Stimulated activated effector memory CD8-positive, alpha-beta T cell treated with anti-CD3 and anti-CD28 coated beads, Interleukin-12 subunit alpha, Interleukin-12 subunit beta, amount 100 ng/mL, for 72 hours (primary cell): Measurements from ENCODE around the gene STARD13.

ENCODE experiments used
- ATAC-seq: fragments of 150-1000 bp; cut with Tn5 transposase; 2 replicates; pipeline ENCODE4 v1.10.0; 2021
- DNase-seq, 2 donors: peaks; one replicate each; pipeline ENCODE4 v3.0.0; 2021 to 2022; ENCODE audit warnings: low spot score in 2 of 2
- H3K27ac Mint-ChIP-seq: one replicate; pipeline ENCODE4 v1.8.0; 2022; ENCODE audit warnings: mild to moderate bottlenecking, mixed read lengths
- H3K36me3 Mint-ChIP-seq: one replicate; pipeline ENCODE4 v1.8.0; 2022; ENCODE audit warnings: mild to moderate bottlenecking, mixed read lengths
- H3K4me1 Mint-ChIP-seq: one replicate; pipeline ENCODE4 v1.8.0; 2022; ENCODE audit warnings: mixed read lengths
- H3K4me3 Mint-ChIP-seq: one replicate; pipeline ENCODE4 v1.8.0; 2022; ENCODE audit warnings: mild to moderate bottlenecking, mixed read lengths
- H3K9me3 Mint-ChIP-seq: one replicate; pipeline ENCODE4 v1.8.0; 2022; ENCODE audit warnings: mixed read lengths

STARD13 gene

DNA sequence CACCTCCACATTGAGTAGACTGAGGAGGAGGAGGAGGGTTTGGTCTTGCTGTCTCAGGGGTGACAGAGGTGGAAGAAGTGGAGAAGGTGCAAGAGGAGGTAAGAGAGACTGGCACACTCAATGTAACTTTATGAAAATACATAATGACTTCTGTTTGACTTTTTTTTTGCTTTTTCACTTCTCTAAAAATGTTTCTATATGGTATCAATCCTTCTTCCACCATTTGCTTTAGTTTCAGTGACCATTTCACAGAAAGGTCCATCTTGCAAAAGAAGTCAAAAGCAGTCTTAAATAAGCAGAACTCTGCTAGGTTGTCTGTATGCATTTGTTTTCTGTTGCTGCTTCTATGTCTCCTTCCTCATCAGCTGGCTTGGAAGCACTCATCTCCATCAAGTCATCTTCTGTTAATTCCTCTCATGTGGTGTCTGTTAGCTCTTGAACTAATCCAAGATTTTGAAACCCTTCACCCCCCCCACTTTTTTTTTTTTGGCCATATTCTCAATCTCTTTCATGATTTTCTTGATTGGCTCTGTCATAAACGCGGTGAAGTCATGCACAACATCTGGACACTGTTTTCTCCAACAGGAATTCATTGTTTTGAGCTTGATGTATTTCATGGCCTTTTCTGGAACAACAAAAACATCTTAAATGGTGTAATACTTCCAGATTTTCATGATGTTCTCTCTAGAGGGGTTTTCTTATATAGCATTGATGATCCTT is 188.5 kb downstream of the STARD13 start:
- Mint-ChIP-seq H3K4me3 (no peak overlapping the region), H3K36me3 (no peaks in the 10 kb centered on the region), H3K27ac (no peak overlapping the region), H3K9me3 (peaks cover 3% of the 10 kb centered on the region), H3K4me1 (no peaks in the 10 kb centered on the region)
- ATAC-seq (no peak), DNase-seq (no peak)

DNA sequence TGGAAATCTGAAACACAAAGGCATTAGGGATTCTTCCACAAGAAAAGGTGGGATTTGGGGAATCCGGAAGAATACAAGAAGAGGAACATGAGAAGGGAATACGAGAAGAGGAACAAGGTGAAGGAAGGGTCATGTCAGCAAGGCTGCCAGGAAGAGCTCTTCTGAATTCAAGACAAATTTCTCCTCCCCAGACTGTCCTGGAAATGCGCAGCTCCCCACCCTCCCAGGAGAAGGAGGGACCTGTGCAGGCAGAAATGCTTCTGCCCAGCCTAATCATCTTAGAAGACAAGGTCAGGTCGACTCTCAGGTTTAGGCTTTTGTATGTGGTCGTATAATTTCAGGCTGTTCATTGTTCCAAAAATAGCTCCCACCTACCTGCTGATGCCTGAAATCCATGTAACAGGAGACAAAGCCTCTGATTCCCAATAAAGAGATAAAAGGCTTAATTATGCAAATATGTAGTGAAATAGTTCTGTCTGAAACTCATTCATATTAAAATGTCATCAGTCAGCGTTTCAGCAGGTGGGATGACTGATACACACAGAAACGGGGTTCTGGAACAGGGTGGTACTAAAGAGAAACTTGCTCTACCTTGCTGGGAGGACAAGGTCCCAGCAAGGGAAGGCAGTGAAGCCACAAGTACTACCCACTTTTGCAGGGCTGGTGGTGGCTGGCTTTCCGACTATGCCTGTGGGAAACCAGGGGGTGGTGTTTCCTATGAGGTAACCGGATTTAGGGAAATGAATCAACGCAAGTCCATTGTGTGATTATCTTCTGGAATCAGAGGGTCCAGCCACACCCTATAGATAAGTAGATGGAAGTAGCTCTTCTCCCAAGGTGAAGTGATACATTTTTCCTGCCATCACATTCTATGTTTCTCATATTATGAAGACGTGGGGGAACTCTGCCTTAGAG is 193.2 kb downstream of the STARD13 start:
- DNase-seq, result no peak
- Mint-ChIP-seq H3K27ac (no peak overlapping the region), H3K4me1 (no peaks in the 10 kb centered on the region)

DNA sequence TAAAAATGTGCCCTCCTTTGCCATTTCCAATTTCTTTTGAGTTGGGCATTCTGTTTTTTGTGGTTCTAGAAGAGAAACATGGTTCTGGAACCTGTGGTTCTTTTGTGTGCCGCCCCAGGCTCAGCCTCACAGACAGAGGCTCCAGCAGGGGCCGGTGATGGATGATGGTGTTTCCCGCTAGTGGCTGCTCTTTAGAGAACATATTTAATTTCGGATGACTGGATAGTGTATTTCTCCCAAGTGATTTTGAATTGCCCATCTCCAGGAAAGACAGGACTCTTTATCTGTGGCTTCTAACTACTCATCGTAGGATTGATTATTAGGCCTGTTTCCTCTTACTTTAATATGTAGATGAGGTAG is 194.2 kb downstream of the STARD13 start:
- ATAC-seq, result no peak
- no peak for DNase-seq
- no peaks in the 10 kb centered on the region for H3K9me3 Mint-ChIP-seq
- H3K36me3 Mint-ChIP-seq, result no peaks in the 10 kb centered on the region
- no peaks in the 10 kb centered on the region for H3K4me1 Mint-ChIP-seq
- H3K27ac Mint-ChIP-seq, result no peak overlapping the region
- H3K4me3 Mint-ChIP-seq, result no peak overlapping the region

More for the DNA sequence above, 193.2 kb downstream of the STARD13 start:
- H3K9me3 Mint-ChIP-seq, result peaks cover 3% of the 10 kb centered on the region
- no peak overlapping the region for H3K4me3 Mint-ChIP-seq
- H3K36me3 Mint-ChIP-seq, result no peaks in the 10 kb centered on the region
- no peak for ATAC-seq

DNA sequence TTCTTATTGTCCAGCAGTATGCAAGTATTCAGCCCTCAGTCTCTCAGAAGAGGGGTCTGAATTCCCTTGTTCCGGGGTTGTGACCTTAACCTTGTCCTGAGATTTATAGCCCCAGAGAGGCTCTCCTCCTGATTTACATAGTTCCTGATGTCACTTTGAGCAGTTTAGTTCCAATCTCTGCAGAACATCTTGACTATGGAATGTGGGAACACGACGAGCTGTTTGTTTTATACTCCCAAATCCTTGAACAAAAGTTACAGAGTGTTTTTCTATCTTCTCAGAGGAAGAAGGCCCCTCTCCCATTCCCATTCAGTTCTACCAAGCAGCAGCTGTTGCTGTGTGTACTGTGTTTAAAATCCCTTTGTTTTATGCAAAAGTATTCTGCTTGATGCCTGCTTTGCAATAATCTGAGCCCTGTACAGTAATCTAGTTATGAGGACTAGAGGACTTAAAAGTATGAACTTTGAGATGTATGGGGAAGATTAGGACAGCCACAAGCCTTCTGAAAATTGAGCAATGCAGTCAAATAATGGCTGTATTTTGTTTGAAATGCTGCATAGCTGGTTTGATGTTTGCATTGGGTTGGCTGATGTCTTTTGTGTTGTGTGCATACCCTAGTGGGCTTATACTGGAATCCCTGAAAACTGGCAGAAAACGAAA is 194.7 kb downstream of the STARD13 start:
- H3K27ac Mint-ChIP-seq, result no peak overlapping the region
- no peaks in the 10 kb centered on the region for H3K9me3 Mint-ChIP-seq
- no peak for ATAC-seq

DNA sequence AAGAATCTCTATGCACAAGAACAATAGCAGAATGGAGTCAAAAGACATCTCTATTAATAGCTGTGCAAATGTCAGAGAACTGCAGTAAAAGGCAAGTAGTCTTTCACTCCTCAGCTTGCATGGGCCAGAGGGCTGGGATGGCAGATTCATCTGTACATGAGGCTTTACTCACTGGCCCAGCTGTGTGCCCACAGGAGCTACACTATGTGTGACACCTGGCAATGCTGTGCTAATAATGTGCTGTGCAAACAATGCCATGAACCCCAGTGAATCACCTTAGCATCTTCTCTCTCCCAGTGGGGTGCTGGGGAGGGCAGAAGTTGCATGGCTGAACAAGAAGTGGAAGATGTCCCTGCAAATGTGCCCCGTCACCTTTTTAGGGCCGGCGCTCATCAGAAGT is 196.2 kb downstream of the STARD13 start:
- H3K36me3 Mint-ChIP-seq, result no peaks in the 10 kb centered on the region
- no peak overlapping the region for H3K27ac Mint-ChIP-seq
- no peak for DNase-seq
- H3K4me1 Mint-ChIP-seq, result no peaks in the 10 kb centered on the region
- no peaks in the 10 kb centered on the region for H3K9me3 Mint-ChIP-seq
- no peak for ATAC-seq
- no peak overlapping the region for H3K4me3 Mint-ChIP-seq

More for the DNA sequence above, 194.7 kb downstream of the STARD13 start:
- Mint-ChIP-seq H3K4me1 (no peaks in the 10 kb centered on the region), H3K36me3 (no peaks in the 10 kb centered on the region), H3K4me3 (no peak overlapping the region)
- DNase-seq, result no peak

DNA sequence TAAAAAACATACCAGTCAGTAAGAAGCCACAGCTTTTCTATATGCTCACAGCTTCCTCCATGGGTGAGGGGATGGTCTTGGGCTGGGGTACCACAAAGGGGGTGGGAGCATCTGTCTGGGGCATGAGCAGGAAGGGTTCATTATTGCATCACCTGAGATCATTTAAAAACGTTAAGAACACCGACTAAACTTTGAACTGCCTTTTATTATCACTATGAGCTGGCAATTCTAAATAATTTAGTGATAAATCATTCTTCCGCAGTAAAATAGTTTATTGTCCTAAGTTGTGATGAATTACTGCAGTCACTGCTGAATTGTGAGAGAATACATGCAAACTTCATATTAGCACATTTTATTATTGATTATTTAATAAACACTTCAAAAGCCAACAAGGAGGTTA is 197.8 kb downstream of the STARD13 start:
- Mint-ChIP-seq H3K4me3 (no peak overlapping the region), H3K4me1 (no peaks in the 10 kb centered on the region), H3K27ac (no peak overlapping the region), H3K36me3 (no peaks in the 10 kb centered on the region), H3K9me3 (no peaks in the 10 kb centered on the region)
- no peak for DNase-seq
- no peak for ATAC-seq

DNA sequence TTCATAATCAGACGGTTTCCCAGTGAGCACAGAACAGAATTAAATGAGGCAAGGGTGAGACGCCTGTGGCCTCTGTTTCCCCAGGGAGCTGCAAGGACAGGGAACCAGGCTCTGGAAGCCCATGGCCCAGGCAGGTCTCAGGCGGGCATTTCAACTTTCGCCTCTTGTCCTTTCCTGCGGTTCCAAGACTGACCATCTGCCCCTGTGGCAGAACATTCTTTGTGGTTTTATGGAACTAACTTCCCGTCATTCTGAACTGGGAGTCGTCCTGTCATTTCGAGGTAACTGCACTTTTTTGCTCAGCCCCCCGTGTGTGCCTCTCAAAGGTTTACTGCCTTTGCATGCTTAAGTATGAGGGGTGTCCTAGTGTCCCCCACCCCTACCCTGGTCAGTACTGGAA is 198.5 kb downstream of the STARD13 start:
- Mint-ChIP-seq H3K4me3 (no peak overlapping the region), H3K9me3 (no peaks in the 10 kb centered on the region), H3K27ac (no peak overlapping the region), H3K36me3 (no peaks in the 10 kb centered on the region), H3K4me1 (no peaks in the 10 kb centered on the region)
- ATAC-seq (no peak), DNase-seq (no peak)

DNA sequence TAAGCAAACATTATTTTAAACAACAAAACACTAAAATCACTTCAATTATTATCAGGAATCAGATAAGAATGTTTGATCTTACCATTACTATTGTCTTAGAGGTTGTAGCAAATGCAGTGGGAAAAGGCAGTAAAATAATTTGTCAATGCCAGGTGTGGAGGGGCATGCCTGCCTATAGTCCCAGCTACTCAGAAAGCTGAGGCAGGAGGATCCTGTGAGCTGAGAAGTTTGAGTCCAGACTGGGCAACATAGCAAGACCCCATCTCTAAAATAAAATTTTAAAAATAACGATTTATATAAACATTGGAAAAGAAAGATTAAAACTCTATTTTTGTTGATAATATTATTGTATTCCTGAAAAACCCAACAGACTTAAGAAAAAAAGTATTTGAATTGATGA is 202.5 kb downstream of the STARD13 start:
- H3K36me3 Mint-ChIP-seq, result no peaks in the 10 kb centered on the region
- ATAC-seq (no peak), DNase-seq (no peak)
- no peak overlapping the region for H3K4me3 Mint-ChIP-seq
- H3K4me1 Mint-ChIP-seq, result no peaks in the 10 kb centered on the region
- no peaks in the 10 kb centered on the region for H3K9me3 Mint-ChIP-seq
- no peak overlapping the region for H3K27ac Mint-ChIP-seq

DNA sequence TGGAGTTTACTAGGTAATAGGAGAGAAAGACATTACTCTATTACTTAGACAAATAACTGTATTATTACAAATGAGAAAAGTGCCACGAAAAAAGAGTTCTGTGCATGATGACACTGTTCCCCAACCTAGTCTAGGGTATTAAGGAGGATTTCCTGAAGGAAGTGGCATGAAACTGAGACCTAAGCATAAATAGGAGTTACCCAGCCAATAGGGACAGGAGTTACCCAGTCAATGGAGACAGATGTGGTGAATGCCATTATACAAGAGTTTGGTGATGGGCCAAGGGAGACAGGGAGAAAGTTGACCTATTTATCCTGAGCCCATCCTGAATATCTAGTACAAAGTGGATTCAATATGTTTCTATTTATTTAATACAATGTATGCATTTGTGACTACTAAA is 203.9 kb downstream of the STARD13 start:
- Mint-ChIP-seq H3K27ac (no peak overlapping the region), H3K4me1 (no peaks in the 10 kb centered on the region), H3K9me3 (no peaks in the 10 kb centered on the region), H3K4me3 (no peak overlapping the region), H3K36me3 (no peaks in the 10 kb centered on the region)
- no peak for ATAC-seq
- DNase-seq, result no peak

DNA sequence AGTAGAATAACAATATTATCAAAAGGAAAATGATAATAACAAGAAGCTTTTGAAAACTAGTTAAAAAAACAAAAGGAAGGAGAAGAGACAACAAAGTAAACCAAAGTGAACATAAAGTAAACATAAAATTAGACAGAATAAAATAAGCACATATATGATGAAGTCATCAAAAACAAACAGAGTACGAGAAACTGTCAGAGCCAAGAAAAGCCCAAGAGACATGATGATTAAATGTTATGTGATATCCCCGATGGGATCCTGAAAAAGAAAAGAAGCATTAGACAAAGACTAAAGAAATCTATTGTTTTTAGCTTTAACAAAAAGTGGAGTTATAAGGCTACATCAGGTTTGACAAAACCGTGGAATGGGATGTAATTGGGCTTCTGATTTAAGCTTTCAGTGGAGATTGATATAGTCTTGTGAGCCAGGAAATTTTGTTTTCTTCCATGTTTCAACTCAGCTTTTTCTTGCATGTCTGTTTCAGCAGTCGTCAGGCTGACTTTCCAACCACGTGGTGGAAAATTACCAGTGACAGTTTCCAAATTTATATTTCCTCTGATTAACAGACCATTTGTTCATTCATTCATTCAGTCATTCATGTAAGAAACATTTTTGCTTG is 204.5 kb downstream of the STARD13 start:
- ATAC-seq (no peak), DNase-seq (no peak)

DNA sequence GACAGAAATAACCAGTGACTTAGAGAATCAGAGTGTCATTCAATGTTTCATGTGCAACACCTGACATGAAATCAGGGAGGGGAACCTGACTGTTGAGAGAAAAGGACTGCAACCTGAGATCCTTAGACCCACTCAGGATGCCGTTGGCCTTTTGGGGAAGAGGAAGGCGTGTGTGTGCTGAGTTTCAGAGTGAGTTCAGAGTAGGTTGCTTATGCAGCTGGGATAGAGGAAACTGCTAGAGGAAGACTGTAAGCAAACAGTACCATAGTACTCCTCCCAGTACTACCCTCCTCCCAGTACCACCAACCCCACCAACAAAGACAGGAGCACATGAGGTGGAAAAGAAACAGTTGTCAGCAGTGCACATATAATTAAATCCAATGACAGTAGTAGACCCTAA is 205.6 kb downstream of the STARD13 start:
- H3K9me3 Mint-ChIP-seq, result no peaks in the 10 kb centered on the region
- DNase-seq (no peak), ATAC-seq (peak; percentile 26)
- no peaks in the 10 kb centered on the region for H3K4me1 Mint-ChIP-seq
- no peak overlapping the region for H3K4me3 Mint-ChIP-seq
- no peaks in the 10 kb centered on the region for H3K36me3 Mint-ChIP-seq
- no peak overlapping the region for H3K27ac Mint-ChIP-seq

More for the DNA sequence above, 204.5 kb downstream of the STARD13 start:
- Mint-ChIP-seq H3K27ac (no peak overlapping the region), H3K4me3 (no peak overlapping the region), H3K4me1 (no peaks in the 10 kb centered on the region), H3K36me3 (no peaks in the 10 kb centered on the region), H3K9me3 (no peaks in the 10 kb centered on the region)

DNA sequence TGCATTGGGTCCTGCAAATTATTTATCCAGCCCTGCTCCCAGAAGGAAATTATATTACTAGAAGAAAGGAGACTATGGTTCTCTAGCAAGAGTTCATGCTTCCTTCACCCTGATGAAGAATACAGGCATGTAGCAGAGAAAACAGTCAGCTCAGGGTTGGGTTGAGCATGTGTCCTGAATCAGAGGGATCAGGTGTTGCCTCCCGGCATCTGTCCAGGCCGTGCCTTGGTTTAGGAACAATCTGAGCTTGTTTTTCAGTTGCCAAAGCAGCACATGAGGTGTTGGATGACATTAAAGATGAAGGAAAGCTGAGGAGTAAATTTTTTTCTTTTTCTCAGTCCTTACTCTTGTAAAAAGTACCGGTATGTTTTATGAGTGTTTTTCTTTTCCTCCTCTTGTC is 207.3 kb downstream of the STARD13 start:
- Mint-ChIP-seq H3K9me3 (no peaks in the 10 kb centered on the region), H3K36me3 (no peaks in the 10 kb centered on the region), H3K27ac (no peak overlapping the region), H3K4me1 (no peaks in the 10 kb centered on the region), H3K4me3 (no peak overlapping the region)
- ATAC-seq, result no peak
- DNase-seq, result no peak

DNA sequence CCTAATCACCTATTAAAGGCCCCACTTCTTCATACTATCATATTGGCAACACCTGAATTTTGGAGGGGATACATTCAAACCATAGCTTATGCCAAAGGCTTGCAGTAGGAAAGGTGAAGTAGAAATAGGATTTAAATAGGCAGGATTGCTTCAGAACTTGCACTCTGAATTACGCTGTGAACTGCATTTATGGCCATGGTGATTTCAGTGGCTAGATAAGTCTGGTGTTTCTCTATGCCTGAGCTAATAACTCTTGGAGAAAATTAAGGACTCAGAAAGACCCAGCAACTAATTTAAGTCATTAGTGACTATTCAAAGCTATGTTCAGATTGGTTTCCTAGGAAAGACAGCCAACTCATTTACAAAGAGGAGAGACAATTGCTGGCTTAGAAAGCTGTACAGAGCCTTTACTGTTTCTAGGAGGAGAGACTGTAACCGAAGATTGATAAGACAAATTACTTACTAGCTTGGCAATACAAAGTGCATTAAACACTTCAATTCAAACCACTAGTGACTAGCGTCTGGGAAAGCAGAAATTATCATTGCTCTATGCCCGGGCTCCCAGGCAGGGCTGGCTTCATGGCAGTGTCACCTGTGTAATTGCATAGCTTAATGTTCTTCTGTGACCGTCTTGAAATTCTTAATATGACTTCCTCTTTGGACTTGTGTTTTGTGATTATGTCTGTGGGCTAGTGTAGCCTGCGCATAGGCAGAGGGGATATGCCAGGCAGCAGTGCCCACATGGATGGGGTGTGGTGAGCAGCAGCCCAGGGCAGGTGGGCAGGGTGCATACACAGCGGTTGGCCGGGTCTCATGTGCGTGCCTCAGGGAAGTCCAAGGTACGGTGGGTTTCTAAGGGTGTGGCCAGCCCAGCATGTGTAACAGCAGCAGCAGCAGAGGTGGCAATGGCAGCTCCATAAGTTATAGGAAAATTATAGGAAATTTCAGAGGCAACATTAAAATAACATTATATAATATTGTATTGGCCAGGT is 209.3 kb downstream of the STARD13 start:
- DNase-seq (no peak), ATAC-seq (peak; percentile 11)
- H3K36me3 Mint-ChIP-seq, result no peaks in the 10 kb centered on the region
- H3K4me3 Mint-ChIP-seq, result no peak overlapping the region
- no peaks in the 10 kb centered on the region for H3K9me3 Mint-ChIP-seq
- H3K27ac Mint-ChIP-seq, result no peak overlapping the region
- no peaks in the 10 kb centered on the region for H3K4me1 Mint-ChIP-seq

DNA sequence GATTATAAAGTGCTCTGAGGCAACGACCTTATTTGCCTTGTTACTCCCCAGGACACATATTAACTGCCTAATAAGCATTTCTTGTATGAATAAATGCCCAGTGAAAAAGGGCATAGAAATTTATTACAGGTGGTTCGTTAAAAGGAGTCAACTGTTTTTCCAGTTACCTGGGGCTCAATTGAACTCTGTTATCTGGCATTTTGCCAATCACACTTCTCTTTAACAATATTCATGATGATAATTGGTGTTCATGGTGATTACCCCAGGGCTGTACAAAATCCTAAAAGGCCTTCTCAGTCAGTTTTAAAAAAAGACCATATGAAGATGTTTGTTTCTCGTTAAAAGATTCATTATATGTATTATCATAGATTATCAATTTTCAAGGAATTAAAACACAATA is 212.2 kb downstream of the STARD13 start:
- no peak for DNase-seq
- H3K36me3 Mint-ChIP-seq, result no peaks in the 10 kb centered on the region
- H3K4me3 Mint-ChIP-seq, result no peak overlapping the region
- no peaks in the 10 kb centered on the region for H3K9me3 Mint-ChIP-seq
- no peak overlapping the region for H3K27ac Mint-ChIP-seq
- no peaks in the 10 kb centered on the region for H3K4me1 Mint-ChIP-seq
- no peak for ATAC-seq
